GM11168 (cell line): Measurements from ENCODE around the gene MYOC.
"Not testable (repeated sequence)": the region's sequence is repeated elsewhere in the genome, so short reads cannot be mapped to it uniquely, and the experiment has no call there.

Experiments used
- in situ Hi-C: fragments of 300-500 bp; cut with MboI; formaldehyde crosslinking; loops from one replicate; pipeline ENCODE4 v1.12.0; 2022; ENCODE audit warnings: low sequenced_read_pairs; ENCODE audit not compliant: unreplicated experiment

MYOC gene

GRCh38 chr1:171652234-171652822 lies at the start of gene MYOC:
TSS of gene MYOC (minus strand) at chr1:171652688. CDS start at chr1:171652611, 77 bp downstream.
- in situ Hi-C loops = no loop called here

DNA sequence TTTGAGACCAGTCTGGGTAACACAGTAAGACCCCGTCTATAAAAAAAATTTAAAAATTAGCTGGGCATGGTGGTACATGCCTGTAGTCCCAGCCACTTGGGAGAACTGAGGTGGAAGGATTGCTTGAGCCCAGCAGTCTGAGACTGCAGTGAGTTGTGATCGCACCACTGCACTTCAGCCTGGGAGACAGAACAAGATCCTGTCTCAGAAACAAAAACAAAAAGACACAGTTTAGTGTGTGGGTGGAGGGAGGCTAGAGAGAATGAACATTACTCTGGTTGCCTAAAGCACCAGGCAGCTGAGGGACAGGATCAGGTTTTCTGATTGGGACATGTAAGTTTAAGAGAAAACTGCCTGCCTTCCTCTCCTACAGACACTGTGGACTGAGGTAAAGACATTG lies 47.0 kb upstream of the MYOC start:
- in situ Hi-C loops = no loop called here

GRCh38 chr1:171695772-171696171 lies 43.3 kb upstream of the MYOC start:
- in situ Hi-C loops = not testable (repeated sequence)

GRCh38 chr1:171693541-171693940 lies 41.1 kb upstream of the MYOC start:
- in situ Hi-C loops = not testable (repeated sequence)

DNA sequence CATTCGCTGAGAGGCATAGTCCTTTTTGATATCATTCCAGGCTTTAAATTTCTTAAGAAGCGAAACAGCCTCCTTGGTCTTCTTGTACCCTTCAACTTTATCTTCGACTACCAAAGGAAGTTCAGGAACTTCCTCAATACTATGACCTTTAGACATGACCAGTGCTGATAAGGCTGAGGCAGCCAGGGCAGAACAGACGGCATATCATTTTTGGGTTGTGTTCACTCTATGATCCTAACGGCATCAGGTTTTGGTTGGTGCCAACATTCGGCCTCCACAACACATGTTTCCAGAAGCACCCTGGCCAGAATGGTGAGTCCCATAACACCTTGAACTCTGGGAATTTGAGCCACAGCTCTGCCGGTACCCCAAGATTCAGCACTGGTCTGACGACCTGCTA lies 31.4 kb upstream of the MYOC start:
- in situ Hi-C loops = no loop called here

DNA sequence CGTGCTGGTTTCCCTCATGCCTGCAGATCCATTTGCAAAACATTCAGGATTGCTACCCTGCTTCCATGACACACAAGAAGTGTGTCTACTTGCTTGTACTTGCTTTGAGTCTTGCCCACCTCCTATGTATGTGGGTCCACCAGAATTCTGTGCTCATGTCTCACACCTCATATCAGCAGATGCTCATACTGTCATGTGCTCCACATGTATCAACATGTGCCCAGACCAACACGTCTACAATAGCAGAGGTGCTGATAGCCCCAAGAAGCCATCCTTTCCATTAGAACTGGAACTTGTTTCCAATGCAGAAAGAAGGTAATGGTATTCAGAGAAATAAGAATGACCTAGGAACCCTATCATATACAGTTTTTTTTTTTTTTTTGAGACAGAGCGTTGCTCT lies 27.9 kb upstream of the MYOC start:
- in situ Hi-C loops = no loop called here

DNA sequence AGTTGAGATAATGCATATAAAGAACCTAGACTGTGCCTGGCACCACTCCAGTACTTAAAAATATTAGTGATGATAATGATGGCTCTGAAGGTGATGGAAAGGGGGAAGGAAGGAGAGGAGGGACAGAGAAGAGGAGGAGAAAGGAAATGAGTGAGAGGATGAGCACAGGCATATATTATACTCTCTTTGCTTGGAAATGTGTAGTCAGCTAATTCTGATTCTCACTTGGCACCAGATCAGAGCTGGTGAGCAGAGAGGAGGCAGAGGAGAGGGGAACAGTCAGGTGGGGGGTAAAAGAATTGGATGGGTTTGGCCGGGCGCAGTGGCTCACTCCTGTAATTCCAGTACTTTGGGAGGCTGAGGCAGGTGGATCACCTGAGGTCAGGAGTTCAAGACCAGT lies 24.3 kb upstream of the MYOC start:
- in situ Hi-C loops = no loop called here

DNA sequence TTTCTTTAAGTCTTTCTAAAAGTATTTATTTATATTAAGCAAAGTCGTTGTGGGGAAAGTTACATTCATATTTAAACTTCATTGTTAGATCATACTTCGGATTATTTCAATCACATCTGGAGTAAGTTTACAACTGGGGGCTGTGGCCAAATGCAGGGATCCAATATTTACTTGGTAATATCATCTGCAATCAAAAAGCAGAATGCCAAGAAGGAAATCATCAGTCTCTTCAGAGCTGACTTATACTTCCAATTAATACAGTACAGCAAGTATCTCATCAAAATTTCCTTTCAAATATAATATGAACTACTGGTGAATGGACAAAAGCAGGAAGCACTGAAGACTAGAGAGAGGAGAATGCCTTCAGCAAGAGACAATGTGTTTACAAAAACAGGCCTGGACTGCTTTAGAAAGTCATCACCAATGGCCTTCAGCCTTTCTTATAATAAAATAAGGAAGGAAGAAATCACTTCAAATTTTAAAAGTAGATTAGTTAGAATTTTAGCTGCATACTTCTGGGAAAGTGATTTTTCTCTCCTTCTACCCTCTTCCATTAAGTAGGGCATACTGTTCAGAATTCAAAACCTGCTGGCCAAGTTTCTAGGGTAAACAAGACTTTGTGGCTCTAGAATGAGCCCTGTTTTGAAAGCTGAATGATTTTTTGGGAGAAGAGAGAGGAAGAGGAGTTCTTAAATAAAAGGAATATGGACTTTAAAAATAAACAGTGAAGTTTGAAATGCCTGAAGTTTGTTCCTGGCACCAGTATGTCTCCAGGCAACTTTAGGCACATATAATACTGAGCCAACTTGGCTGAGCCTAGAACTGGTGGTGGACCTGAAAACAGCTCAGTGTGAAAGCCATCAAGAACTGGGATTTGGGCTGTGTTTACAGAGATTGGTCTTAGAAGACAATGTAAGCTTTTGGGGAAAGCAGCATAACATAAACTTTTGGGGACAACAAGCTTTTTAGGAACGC lies 22.2 kb upstream of the MYOC start:
- in situ Hi-C loops = no loop called here

- in situ Hi-C loops = no loop called here
These were observed 18.3 kb upstream of the MYOC start for GRCh38 chr1:171670739-171671138.

GRCh38 chr1:171668372-171668771 lies 15.9 kb upstream of the MYOC start:
- in situ Hi-C loops = no loop called here

DNA sequence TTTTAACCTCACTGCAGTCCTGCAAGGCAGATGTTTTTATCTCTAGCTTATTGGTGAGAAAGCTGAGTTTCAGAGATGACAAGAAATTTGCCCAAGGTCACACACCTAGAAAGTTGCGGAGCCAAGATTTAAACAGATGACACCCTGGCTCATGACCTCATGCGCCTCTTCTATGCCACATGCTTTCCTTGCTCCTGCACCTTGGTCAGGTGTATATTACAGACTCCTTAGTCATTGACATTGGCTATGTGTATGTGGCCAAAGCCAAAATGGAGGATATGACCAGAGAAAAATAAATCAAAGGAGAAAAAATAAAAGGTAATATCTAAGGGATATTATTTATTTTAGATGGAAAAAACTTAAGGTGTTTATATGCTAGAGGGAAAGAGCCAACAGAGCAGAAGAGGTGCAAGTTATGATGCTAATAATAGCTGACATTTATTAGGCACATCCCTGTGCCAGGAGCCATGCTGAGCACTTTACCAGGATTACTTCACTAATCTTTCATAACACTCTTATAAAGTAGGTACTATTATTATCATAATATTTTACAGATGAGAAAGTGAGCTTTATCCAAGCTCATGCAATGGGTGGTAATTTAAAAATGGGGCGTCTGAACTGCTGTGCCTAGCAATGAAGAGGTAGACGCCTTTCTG lies 13.8 kb upstream of the MYOC start:
- in situ Hi-C loops = no loop called here

- in situ Hi-C loops = no loop called here
These were observed 12.5 kb upstream of the MYOC start for GRCh38 chr1:171664976-171665375.

DNA sequence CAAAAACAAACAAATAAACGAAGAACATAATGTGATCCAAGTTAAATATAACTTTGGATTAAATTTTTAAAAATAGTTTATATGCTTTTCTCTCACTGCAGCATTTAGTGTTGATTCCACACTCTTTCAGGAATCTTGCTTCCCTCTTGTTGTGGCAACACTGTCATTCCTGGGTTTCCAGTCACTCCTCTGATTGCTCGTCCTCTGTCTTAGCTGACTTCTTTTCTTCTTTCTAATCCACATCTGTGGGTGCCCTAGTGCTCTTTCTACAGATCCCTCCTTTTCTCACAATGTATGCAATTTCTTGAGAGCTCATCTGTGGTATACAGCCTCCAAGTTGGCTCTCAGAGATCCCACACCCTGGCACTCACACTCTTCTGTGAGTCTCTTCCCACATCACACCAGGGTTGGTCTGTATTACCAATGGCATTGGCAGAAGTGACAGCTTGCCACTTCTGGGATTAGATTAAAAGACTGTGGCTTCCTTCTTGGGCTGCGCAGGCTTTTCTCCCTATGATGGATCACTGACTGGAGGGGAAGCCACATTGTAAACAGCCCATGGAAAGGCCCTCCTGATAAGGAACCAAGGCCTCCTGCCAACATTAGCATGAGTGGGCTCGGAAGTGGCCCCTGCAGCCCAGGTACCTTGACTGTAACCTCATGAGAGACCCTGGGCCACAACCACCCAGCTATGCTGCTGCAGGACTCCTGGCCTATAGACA lies 11.5 kb upstream of the MYOC start:
- in situ Hi-C loops = no loop called here

GRCh38 chr1:171663036-171663853 lies 10.8 kb upstream of the MYOC start:
- in situ Hi-C loops = no loop called here

GRCh38 chr1:171661076-171661650 lies 8.7 kb upstream of the MYOC start:
- in situ Hi-C loops = no loop called here

DNA sequence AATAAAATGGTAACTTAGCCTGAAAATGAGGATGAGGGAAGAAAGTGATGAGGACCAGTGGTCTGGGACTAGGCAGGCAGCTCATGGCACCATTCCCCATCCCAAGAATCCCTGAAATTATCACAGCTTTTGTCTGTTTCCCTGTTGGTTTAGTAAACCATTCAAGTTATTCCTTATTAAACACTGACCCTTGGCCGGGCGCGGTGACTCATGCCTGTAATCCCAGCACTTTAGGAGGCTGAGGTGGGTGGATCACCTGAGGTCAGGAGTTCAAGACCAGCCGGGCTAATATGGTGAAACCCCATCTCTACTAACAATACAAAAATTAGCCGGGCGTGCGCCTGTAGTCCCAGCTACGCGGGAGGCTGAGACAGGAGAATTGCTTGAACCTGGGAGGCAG lies 3.7 kb upstream of the MYOC start:
- in situ Hi-C loops = not testable (repeated sequence)

DNA sequence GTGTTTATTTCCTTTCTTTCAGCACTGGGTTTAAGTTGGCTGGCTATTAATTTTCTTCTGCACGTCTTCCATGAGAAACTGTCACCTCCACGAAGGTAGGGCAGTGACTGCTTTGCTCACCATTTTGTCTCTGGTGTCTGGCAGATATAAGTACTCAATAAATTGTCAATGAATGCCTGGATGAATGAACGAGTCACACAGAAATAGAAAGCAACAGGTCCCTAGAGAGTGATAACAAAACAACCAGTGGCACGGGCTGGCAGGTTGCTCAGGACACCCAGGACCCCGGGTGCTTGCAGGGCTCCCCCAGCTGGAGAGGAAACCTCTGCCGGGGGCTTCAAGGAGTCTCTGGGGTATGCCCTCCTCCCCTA lies 3.2 kb upstream of the MYOC start:
- in situ Hi-C loops = no loop called here

GRCh38 chr1:171654942-171655745 lies 2.7 kb upstream of the MYOC start:
- in situ Hi-C loops = no loop called here
